ENCODE results near the gene SEPTIN12. TPM values are rescaled to one million over a fixed set of nuclear protein-coding genes. Genes with fewer than 3 reads are reported as not detected.

SEPTIN12 gene
- total and polyA plus RNA-seq, 2 donors, result not detected

DNA sequence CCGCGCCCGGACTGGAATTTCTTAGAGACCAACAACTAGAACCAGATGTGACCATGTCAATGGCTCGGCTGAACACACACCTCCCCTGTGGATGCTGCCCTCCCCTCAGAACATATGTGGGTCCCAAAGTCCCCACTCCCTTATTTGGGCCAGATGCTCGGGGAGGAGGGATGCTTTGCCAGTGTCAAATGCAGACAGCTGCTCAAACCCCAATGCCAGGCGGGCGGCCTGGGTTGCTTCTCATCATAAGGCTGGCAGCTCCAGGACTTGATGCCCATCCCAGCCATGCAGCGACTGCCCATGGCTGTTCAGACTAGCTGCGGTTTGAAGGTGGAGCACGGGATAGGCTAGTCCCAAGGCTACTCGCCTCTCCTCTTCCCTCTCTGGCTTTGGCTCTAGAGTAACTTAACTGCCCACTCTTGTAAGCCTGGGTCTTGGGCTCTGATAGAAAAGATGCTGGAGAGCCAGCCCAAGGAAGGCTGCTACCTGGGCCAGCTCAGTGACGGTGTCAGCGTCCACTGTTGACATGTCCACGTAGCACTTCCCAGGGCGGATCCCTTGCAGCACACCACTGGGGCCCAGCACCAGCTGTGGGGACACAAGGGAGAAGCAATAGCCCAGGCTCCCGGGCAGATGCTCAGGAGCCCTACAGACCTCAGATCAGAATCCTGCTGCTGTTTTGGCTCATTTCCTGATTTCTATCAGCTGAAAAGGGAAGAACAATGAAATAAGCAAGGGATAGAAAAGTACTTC, 25.3 kb upstream of the SEPTIN12 start:
- Histone ChIP-seq H3K27ac (ENCODE audit: low read depth) (no peak overlapping the region), H3K4me1 (ENCODE audit: insufficient read depth) (no peaks in the 10 kb centered on the region), H3K4me3 (ENCODE audit: low read depth, low read length) (no peak overlapping the region), H3K36me3 (ENCODE audit: insufficient read depth) (peaks cover 9% of the 10 kb centered on the region)
- WGBS, result 86% methylated on average over 16 of the region's 16 CpGs
- DNase-seq (ENCODE audit: extremely low spot score), result no peak

- no peak for DNase-seq (ENCODE audit: extremely low spot score)
- Histone ChIP-seq H3K27ac (ENCODE audit: low read depth) (no peak overlapping the region), H3K4me1 (ENCODE audit: insufficient read depth) (no peaks in the 10 kb centered on the region), H3K4me3 (ENCODE audit: low read depth, low read length) (no peak overlapping the region), H3K36me3 (ENCODE audit: insufficient read depth) (peaks cover 9% of the 10 kb centered on the region)
- 93% methylated on average over 9 of the region's 9 CpGs for WGBS
Measured at GRCh38 chr16:4811773-4812172, 23.6 kb upstream of the SEPTIN12 start.

- Histone ChIP-seq H3K4me1 (ENCODE audit: insufficient read depth) (no peaks in the 10 kb centered on the region), H3K4me3 (ENCODE audit: low read depth, low read length) (no peak overlapping the region), H3K36me3 (ENCODE audit: insufficient read depth) (peaks cover 9% of the 10 kb centered on the region), H3K27ac (ENCODE audit: low read depth) (no peak overlapping the region)
- no peak for DNase-seq (ENCODE audit: extremely low spot score)
- WGBS, result 93% methylated on average over 3 of the region's 3 CpGs
Measured at GRCh38 chr16:4811242-4811641, 23.1 kb upstream of the SEPTIN12 start.

- no peak for DNase-seq (ENCODE audit: extremely low spot score)
- Histone ChIP-seq H3K4me1 (ENCODE audit: insufficient read depth) (peaks cover 2% of the 10 kb centered on the region), H3K27ac (ENCODE audit: low read depth) (no peak overlapping the region), H3K36me3 (ENCODE audit: insufficient read depth) (no peaks in the 10 kb centered on the region), H3K4me3 (ENCODE audit: low read depth, low read length) (no peak overlapping the region)
- WGBS, result 93% methylated on average over 6 of the region's 6 CpGs
Measured at GRCh38 chr16:4806280-4806679, 18.1 kb upstream of the SEPTIN12 start.

- no peak overlapping the region for H3K27ac ChIP-seq (ENCODE audit: low read depth)
- no peak for DNase-seq (ENCODE audit: extremely low spot score)
- H3K4me3 ChIP-seq (ENCODE audit: low read depth, low read length), result no peak overlapping the region
- peaks cover 3% of the 10 kb centered on the region for H3K4me1 ChIP-seq (ENCODE audit: insufficient read depth)
- WGBS, result 65% methylated on average over 11 of the region's 11 CpGs
- no peaks in the 10 kb centered on the region for H3K36me3 ChIP-seq (ENCODE audit: insufficient read depth)
Measured at GRCh38 chr16:4805231-4805630, 17.1 kb upstream of the SEPTIN12 start.

- H3K4me3 ChIP-seq (ENCODE audit: low read depth, low read length), result no peak overlapping the region
- H3K36me3 ChIP-seq (ENCODE audit: insufficient read depth), result no peaks in the 10 kb centered on the region
- H3K27ac ChIP-seq (ENCODE audit: low read depth), result no peak overlapping the region
- H3K4me1 ChIP-seq (ENCODE audit: insufficient read depth), result peaks cover 3% of the 10 kb centered on the region
- 64% methylated on average over 26 of the region's 26 CpGs for WGBS
- no peak for DNase-seq (ENCODE audit: extremely low spot score)
Measured at GRCh38 chr16:4803898-4804762, 16.0 kb upstream of the SEPTIN12 start.

GRCh38 chr16:4803401-4803844, 15.3 kb upstream of the SEPTIN12 start:
- H3K4me1 ChIP-seq (ENCODE audit: insufficient read depth), result peaks cover 3% of the 10 kb centered on the region
- no peak for DNase-seq (ENCODE audit: extremely low spot score)
- no peaks in the 10 kb centered on the region for H3K36me3 ChIP-seq (ENCODE audit: insufficient read depth)
- WGBS, result 39% methylated on average over 8 of the region's 8 CpGs
- no peak overlapping the region for H3K4me3 ChIP-seq (ENCODE audit: low read depth, low read length)
- no peak overlapping the region for H3K27ac ChIP-seq (ENCODE audit: low read depth)

- DNase-seq (ENCODE audit: extremely low spot score), result peak; percentile 82
- H3K36me3 ChIP-seq (ENCODE audit: insufficient read depth), result no peaks in the 10 kb centered on the region
- peak overlapping the region; percentile 61 for H3K27ac ChIP-seq (ENCODE audit: low read depth)
- H3K4me3 ChIP-seq (ENCODE audit: low read depth, low read length), result peak overlapping the region; percentile 85
- H3K4me1 ChIP-seq (ENCODE audit: insufficient read depth), result peaks cover 3% of the 10 kb centered on the region
- WGBS, result under 1% methylated on average over 59 of the region's 59 CpGs
Measured at GRCh38 chr16:4802659-4803287, 14.6 kb upstream of the SEPTIN12 start.

- Histone ChIP-seq H3K27ac (ENCODE audit: low read depth) (peak within 1 kb of the TSS; percentile 61), H3K4me1 (ENCODE audit: insufficient read depth) (peaks cover 3% of the 10 kb centered on the region), H3K4me3 (ENCODE audit: low read depth, low read length) (peak within 1 kb of the TSS; percentile 85), H3K36me3 (ENCODE audit: insufficient read depth) (no peaks in the 10 kb centered on the region)
- under 1% methylated on average over 67 of the region's 70 CpGs for WGBS
- no peak for DNase-seq (ENCODE audit: extremely low spot score)
Measured at GRCh38 chr16:4801962-4802658, 14.0 kb upstream of the SEPTIN12 start, which contains the start of gene ROGDI. Gene ROGDI (minus strand): TSS chr16:4802633. CDS start chr16:4802571, 62 bp downstream.

DNA sequence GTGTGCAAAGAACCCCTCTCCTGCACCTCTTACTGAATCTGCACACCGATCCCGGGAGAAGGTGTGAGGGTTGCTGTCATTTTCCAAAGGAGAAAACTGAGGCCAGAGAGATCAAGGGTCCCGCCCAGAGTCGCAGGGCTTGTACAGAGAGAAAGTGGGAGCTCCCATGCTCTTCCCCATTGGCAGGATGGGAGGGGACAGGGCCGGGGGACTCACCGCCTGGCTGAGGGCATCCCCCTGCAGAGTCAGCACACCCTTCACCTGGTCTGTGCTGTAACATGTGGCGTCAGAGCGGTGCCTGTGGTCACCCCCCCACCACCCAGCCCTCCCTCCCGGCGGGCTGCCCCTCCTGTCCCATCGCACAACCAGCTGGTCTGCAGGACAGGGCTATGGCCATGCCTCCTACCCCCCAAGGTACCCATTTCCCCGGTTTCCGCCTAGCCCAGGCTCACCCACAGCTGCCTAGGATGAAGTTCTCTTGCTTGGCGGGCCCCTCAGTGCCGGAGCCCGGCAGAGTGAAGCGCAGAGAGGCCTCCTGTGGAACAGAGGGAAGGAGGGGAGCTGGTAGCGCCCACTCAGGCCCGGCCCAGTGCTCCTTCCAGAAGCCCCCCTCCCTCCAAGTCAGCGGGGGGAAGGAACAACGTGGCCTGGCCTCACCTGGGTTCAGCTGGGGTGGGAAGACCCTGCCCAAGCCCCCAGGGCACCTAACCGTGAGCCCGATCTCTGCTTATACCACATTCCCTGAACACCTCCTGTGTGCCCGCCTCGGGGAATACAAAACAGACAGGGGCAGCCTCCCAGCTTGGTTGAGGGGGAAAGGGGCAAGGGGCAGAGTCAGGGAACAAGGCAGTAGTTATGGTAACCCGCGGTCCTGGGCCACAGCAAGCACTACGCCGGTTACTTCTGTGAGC, 13.2 kb upstream of the SEPTIN12 start:
- WGBS, result 52% methylated on average over 29 of the region's 29 CpGs
- Histone ChIP-seq H3K27ac (ENCODE audit: low read depth) (peak overlapping the region; percentile 61), H3K4me1 (ENCODE audit: insufficient read depth) (peaks cover 3% of the 10 kb centered on the region), H3K4me3 (ENCODE audit: low read depth, low read length) (peak overlapping the region; percentile 85), H3K36me3 (ENCODE audit: insufficient read depth) (no peaks in the 10 kb centered on the region)
- no peak for DNase-seq (ENCODE audit: extremely low spot score)

DNA sequence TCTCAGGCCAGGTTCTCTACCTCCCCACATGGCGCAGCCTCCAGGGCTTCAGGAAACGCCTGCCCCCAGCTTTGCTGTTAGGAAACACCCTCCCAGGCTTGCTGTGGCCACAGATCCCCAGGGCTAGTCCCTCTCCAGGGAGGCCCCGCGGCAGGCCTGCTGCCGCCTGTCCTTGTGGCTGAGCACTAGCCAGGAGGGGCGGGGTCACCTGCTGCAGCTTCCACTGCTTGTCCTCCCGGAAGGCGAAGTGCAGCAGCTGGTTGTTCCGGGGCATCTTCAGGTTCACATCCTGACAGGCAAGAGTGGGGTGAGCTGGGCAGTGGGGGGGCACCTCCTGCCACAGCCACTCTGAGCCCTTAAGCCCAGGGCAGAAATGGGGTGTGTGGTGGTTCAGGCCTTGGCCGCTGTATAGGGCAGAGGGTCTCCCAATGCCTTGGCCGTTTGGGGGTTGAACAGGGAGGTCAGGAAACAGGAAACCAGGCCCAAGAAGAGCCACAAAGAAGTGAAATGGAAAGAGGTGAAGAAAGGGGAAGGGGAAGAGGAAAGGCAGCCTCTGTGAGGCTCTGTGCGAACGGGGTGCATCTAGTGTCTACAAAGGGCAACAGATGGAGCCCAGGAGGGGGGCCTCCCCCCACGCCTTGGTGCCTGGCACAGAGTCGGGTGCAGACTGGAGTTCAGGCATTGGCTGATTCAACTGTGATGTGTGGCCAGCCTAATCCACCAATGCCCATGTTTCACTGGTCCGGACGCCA, 12.3 kb upstream of the SEPTIN12 start:
- Histone ChIP-seq H3K4me1 (ENCODE audit: insufficient read depth) (peaks cover 3% of the 10 kb centered on the region), H3K4me3 (ENCODE audit: low read depth, low read length) (no peak overlapping the region), H3K27ac (ENCODE audit: low read depth) (no peak overlapping the region), H3K36me3 (ENCODE audit: insufficient read depth) (no peaks in the 10 kb centered on the region)
- no peak for DNase-seq (ENCODE audit: extremely low spot score)
- 75% methylated on average over 17 of the region's 17 CpGs for WGBS
